Activated CD8-positive, alpha-beta memory T cell treated with anti-CD3 and anti-CD28 coated beads, Interleukin-2, amount 50 U/mL, for 48 hours (primary cell): Measurements from ENCODE around the gene ITGB8.
"Not testable (repeated sequence)": the region's sequence is repeated elsewhere in the genome, so short reads cannot be mapped to it uniquely, and the experiment has no call there.

Experiments
- DNase-seq: peaks from one replicate; pipeline ENCODE4 v3.0.0-alpha.2; 2020

The ITGB8 gene

GRCh38 chr7:20330239-20330927 lies at the start of gene ITGB8:
TSS of gene ITGB8 (plus strand) at chr7:20330900. CDS start at chr7:20331807, 907 bp downstream.
- peak; percentile 90 for DNase-seq

GRCh38 chr7:20282959-20283358 lies 47.7 kb upstream of the ITGB8 start:
- DNase-seq, result no peak

- DNase-seq, result no peak
Observed at GRCh38 chr7:20283385-20283784, 47.3 kb upstream of the ITGB8 start.

GRCh38 chr7:20284003-20284770 lies 46.5 kb upstream of the ITGB8 start:
- DNase-seq, result no peak

GRCh38 chr7:20284771-20285143 lies 45.9 kb upstream of the ITGB8 start:
- DNase-seq, result no peak

- no peak for DNase-seq
Observed at GRCh38 chr7:20287317-20287716, 43.4 kb upstream of the ITGB8 start.

GRCh38 chr7:20288036-20288435 lies 42.7 kb upstream of the ITGB8 start:
- no peak for DNase-seq

- DNase-seq, result no peak
Observed at GRCh38 chr7:20290505-20291111, 40.1 kb upstream of the ITGB8 start.

GRCh38 chr7:20293336-20293735 lies 37.4 kb upstream of the ITGB8 start:
- no peak for DNase-seq

- no peak for DNase-seq
Observed at GRCh38 chr7:20296444-20296843, 34.3 kb upstream of the ITGB8 start.

- DNase-seq, result no peak
Observed at GRCh38 chr7:20296901-20297300, 33.8 kb upstream of the ITGB8 start.

- no peak for DNase-seq
Observed at GRCh38 chr7:20298486-20298901, 32.2 kb upstream of the ITGB8 start.

- DNase-seq, result no peak
Observed at GRCh38 chr7:20299145-20299544, 31.6 kb upstream of the ITGB8 start.

GRCh38 chr7:20299647-20300312 lies 30.9 kb upstream of the ITGB8 start:
- no peak for DNase-seq

- DNase-seq, result no peak
Observed at GRCh38 chr7:20301311-20301939, 29.3 kb upstream of the ITGB8 start.

- not testable (repeated sequence) for DNase-seq
Observed at GRCh38 chr7:20302300-20302699, 28.4 kb upstream of the ITGB8 start.

GRCh38 chr7:20302891-20303290 lies 27.8 kb upstream of the ITGB8 start:
- DNase-seq, result no peak

GRCh38 chr7:20304366-20304765 lies 26.3 kb upstream of the ITGB8 start:
- DNase-seq, result no peak

- DNase-seq, result no peak
Observed at GRCh38 chr7:20305726-20306125, 25.0 kb upstream of the ITGB8 start.

- no peak for DNase-seq
Observed at GRCh38 chr7:20306180-20306946, 24.3 kb upstream of the ITGB8 start.

GRCh38 chr7:20307119-20307518 lies 23.6 kb upstream of the ITGB8 start:
- DNase-seq, result no peak

- no peak for DNase-seq
Observed at GRCh38 chr7:20307901-20308300, 22.8 kb upstream of the ITGB8 start.
